IMR-90 (cell line): Measurements from ENCODE around the gene HEXA. TPM values are rescaled to one million over a fixed set of nuclear protein-coding genes. Genes with fewer than 3 reads are reported as not detected.

Experiments used
- ATAC-seq: fragments of 200-7000 bp; cut with Tn5 transposase; 2 replicates; pipeline ENCODE4 v1.9.1; 2020; ENCODE audit warnings: low read depth, mild to moderate bottlenecking, moderate library complexity
- BruUV-seq: library from RNA; stranded (reverse); fragments of 400-500 nt; replicated peaks from 2 replicates; lab custom pipeline; 2021; lab: Mats Ljungman, UMichigan
- CTCF ChIA-PET: fragments of 300-600 bp; formaldehyde crosslinking; extraction: SDS; loops from one replicate; lab custom pipeline; 2021; ENCODE audit warnings: antibody characterized with exemption; lab: Yijun Ruan, JAX
- POLR2A ChIA-PET: fragments of 300-600 bp; sonication (Branson Sonifier 250); formaldehyde crosslinking; loops from one replicate; lab custom pipeline; 2022; ENCODE audit warnings: antibody characterized with exemption; ENCODE audit not compliant: unreplicated experiment; lab: Charles Lee
- DNase-seq: peaks from one replicate; pipeline ENCODE4 v3.0.0; 2013
- H2AFZ ChIP-seq: replicated peaks from 2 replicates; pipeline ENCODE3; 2013; ENCODE audit warnings: low read length, mild to moderate bottlenecking; ENCODE audit not compliant: poor library complexity
- H2AK5ac ChIP-seq: 2 replicates; pipeline ENCODE4 v1.6.1; 2013; ENCODE audit warnings: low read depth, low read length, inconsistent platforms
- H2AK9ac ChIP-seq: replicated peaks from 2 replicates; pipeline ENCODE3; 2013; ENCODE audit warnings: mild to moderate bottlenecking, low read depth, low read length, moderate library complexity; ENCODE audit not compliant: poor library complexity
- H2BK120ac ChIP-seq: 2 replicates; pipeline ENCODE4 v1.6.1; 2013; ENCODE audit warnings: low read depth, low read length, inconsistent platforms
- H2BK15ac ChIP-seq: 3 replicates; pipeline ENCODE4 v1.6.1; 2013; ENCODE audit warnings: low read depth, low read length, inconsistent platforms
- H2BK20ac ChIP-seq: 2 replicates; pipeline ENCODE4 v1.6.1; 2013; ENCODE audit warnings: low read depth, mild to moderate bottlenecking, inconsistent platforms, low read length, moderate library complexity
- H2BK5ac ChIP-seq: 2 replicates; pipeline ENCODE4 v1.6.1; 2013; ENCODE audit warnings: mild to moderate bottlenecking, low read depth, low read length, inconsistent platforms; ENCODE audit not compliant: poor library complexity, severe bottlenecking
- H3K14ac ChIP-seq: replicated peaks from 2 replicates; pipeline ENCODE4 v1.6.1; 2013; ENCODE audit warnings: low read depth, low read length, inconsistent platforms
- H3K18ac ChIP-seq: 2 replicates; pipeline ENCODE4 v1.6.1; 2013; ENCODE audit warnings: low read depth, low read length, control low read depth
- H3K23ac ChIP-seq: 2 replicates; pipeline ENCODE4 v1.6.1; 2013; ENCODE audit warnings: low read depth, low read length, inconsistent platforms
- H3K27ac ChIP-seq: 2 replicates; pipeline ENCODE4 v1.5.1; 2013; ENCODE audit warnings: mild to moderate bottlenecking, control low read depth, low read length; ENCODE audit not compliant: insufficient read depth
- H3K27me3 ChIP-seq: 2 replicates; pipeline ENCODE4 v1.6.1; 2013; ENCODE audit warnings: low read length; ENCODE audit not compliant: control insufficient read depth, insufficient read depth
- H3K36me3 ChIP-seq: 2 replicates; pipeline ENCODE4 v1.6.1; 2013; ENCODE audit warnings: low read length, mixed read lengths; ENCODE audit not compliant: control insufficient read depth, insufficient read depth
- H3K4ac ChIP-seq: 2 replicates; pipeline ENCODE4 v1.6.1; 2013; ENCODE audit warnings: low read depth, low read length, inconsistent platforms
- H3K4me1 ChIP-seq: 2 replicates; pipeline ENCODE4 v1.6.1; 2013; ENCODE audit warnings: low read length, mixed read lengths; ENCODE audit not compliant: control insufficient read depth, insufficient read depth
- H3K4me2 ChIP-seq: 2 replicates; pipeline ENCODE4 v1.6.1; 2013; ENCODE audit warnings: low read depth, mild to moderate bottlenecking, control low read depth, low read length, moderate library complexity
- H3K4me3 ChIP-seq: 2 replicates; pipeline ENCODE4 v1.5.1; 2013; ENCODE audit warnings: low read depth, mild to moderate bottlenecking, control low read depth, low read length, moderate library complexity; ENCODE audit not compliant: insufficient read depth
- H3K56ac ChIP-seq: 2 replicates; pipeline ENCODE4 v1.6.1; 2013; ENCODE audit warnings: low read length, inconsistent platforms; ENCODE audit not compliant: insufficient read depth; ENCODE audit errors: extremely low read depth
- H3K79me1 ChIP-seq, 2 experiments: 2 replicates each; pipeline ENCODE4 v1.6.1; 2013; ENCODE audit warnings: low read length in 2 of 2, inconsistent platforms in 1 of 2, low read depth in 1 of 2
- H3K9ac ChIP-seq: 2 replicates; pipeline ENCODE4 v1.6.1; 2013; ENCODE audit warnings: low read depth, low read length, control low read depth
- H3K9me1 ChIP-seq: 2 replicates; pipeline ENCODE4 v1.6.1; 2013; ENCODE audit warnings: low read length, inconsistent platforms; ENCODE audit not compliant: insufficient read depth
- H3K9me3 ChIP-seq: 2 replicates; pipeline ENCODE4 v1.6.1; 2013; ENCODE audit warnings: low read length; ENCODE audit not compliant: control insufficient read depth, insufficient read depth
- H4K20me1 ChIP-seq: 2 replicates; pipeline ENCODE4 v1.6.1; 2013; ENCODE audit warnings: low read length, inconsistent platforms; ENCODE audit not compliant: insufficient read depth
- H4K5ac ChIP-seq: 2 replicates; pipeline ENCODE4 v1.6.1; 2013; ENCODE audit warnings: mild to moderate bottlenecking, low read depth, low read length, control low read depth
- H4K8ac ChIP-seq, 2 experiments: 2 replicates each; pipeline ENCODE4 v1.6.1; 2013; ENCODE audit warnings: low read depth in 2 of 2, low read length in 2 of 2, control low read depth in 1 of 2, inconsistent platforms in 1 of 2
- H4K91ac ChIP-seq: 2 replicates; pipeline ENCODE4 v1.6.1; 2013; ENCODE audit warnings: low read depth, low read length, inconsistent platforms; ENCODE audit not compliant: insufficient read depth
- BHLHE40 ChIP-seq: fragments of 150-350 bp; IDR thresholded peaks from 2 replicates; pipeline ENCODE4 v1.6.1; 2016; ENCODE audit warnings: mild to moderate bottlenecking, low read depth, low read length
- CEBPB ChIP-seq: IDR thresholded peaks from 2 replicates; pipeline ENCODE4 v1.6.1; 2012; ENCODE audit warnings: low read depth, low read length, improper control_type of control experiment
- CHD1 ChIP-seq: IDR thresholded peaks from 2 replicates; pipeline ENCODE4 v1.6.1; 2012; ENCODE audit warnings: low read depth, low read length, improper control_type of control experiment
- CTCF ChIP-seq: conservative IDR thresholded peaks from 2 replicates; pipeline ENCODE4 v1.5.1; 2012; ENCODE audit warnings: mild to moderate bottlenecking, low read depth, low read length, improper control_type of control experiment
- ELK1 ChIP-seq: fragments of 150-350 bp; IDR thresholded peaks from 2 replicates; pipeline ENCODE4 v1.6.1; 2016; ENCODE audit warnings: low read depth, mild to moderate bottlenecking, low read length, moderate library complexity, borderline replicate concordance
- FOS ChIP-seq: fragments of 150-350 bp; IDR thresholded peaks from 2 replicates; pipeline ENCODE4 v1.6.1; 2016; ENCODE audit warnings: low read depth, low read length
- MAFK ChIP-seq: IDR thresholded peaks from 2 replicates; pipeline ENCODE4 v1.6.1; 2012; ENCODE audit warnings: low read depth, low read length, improper control_type of control experiment
- MAZ ChIP-seq: IDR thresholded peaks from 2 replicates; pipeline ENCODE4 v1.6.1; 2012; ENCODE audit warnings: low read depth, mild to moderate bottlenecking, low read length, improper control_type of control experiment, moderate library complexity, borderline replicate concordance
- MXI1 ChIP-seq: IDR thresholded peaks from 2 replicates; pipeline ENCODE4 v1.6.1; 2012; ENCODE audit warnings: low read depth, mild to moderate bottlenecking, low read length, moderate library complexity, borderline replicate concordance
- NFE2L2 ChIP-seq: fragments of 150-350 bp; IDR thresholded peaks from 2 replicates; pipeline ENCODE4 v1.6.1; 2016; ENCODE audit warnings: low read depth, mild to moderate bottlenecking, low read length
- POLR2A ChIP-seq: IDR thresholded peaks from 2 replicates; pipeline ENCODE4 v1.6.1; 2012; ENCODE audit warnings: mild to moderate bottlenecking, low read depth, low read length
- RAD21 ChIP-seq: IDR thresholded peaks from 2 replicates; pipeline ENCODE4 v1.6.1; 2012; ENCODE audit warnings: low read length, improper control_type of control experiment
- RCOR1 ChIP-seq: IDR thresholded peaks from 2 replicates; pipeline ENCODE4 v1.6.1; 2012; ENCODE audit warnings: mild to moderate bottlenecking, low read length, improper control_type of control experiment; ENCODE audit not compliant: insufficient replicate concordance
- RFX5 ChIP-seq: IDR thresholded peaks from 2 replicates; pipeline ENCODE4 v1.8.0; 2012; ENCODE audit warnings: low read depth, mild to moderate bottlenecking, low read length, moderate library complexity
- SMC3 ChIP-seq: fragments of 150-350 bp; IDR thresholded peaks from 2 replicates; pipeline ENCODE4 v1.6.1; 2016; ENCODE audit warnings: low read depth, mild to moderate bottlenecking, antibody characterized with exemption, low read length, moderate library complexity
- USF2 ChIP-seq: fragments of 150-350 bp; IDR thresholded peaks from 2 replicates; pipeline ENCODE4 v1.6.1; 2017; ENCODE audit warnings: mild to moderate bottlenecking, antibody characterized with exemption, low read length, low read depth
- WGBS, 2 experiments: methylation state at CpG; one replicate each; pipeline versions ENCODE4 v1.1.5 to v1.1.7; 2013; ENCODE audit warnings: missing lambda C conversion rate in 2 of 2; ENCODE audit not compliant: insufficient read length in 1 of 2; ENCODE audit errors: extremely low coverage in 2 of 2; 5-methylcytosine and 5-hydroxymethylcytosine counted together
- dilution Hi-C: fragments of 300-500 bp; cut with HindIII; formaldehyde crosslinking; loops from one replicate; pipeline ENCODE4 v1.14.3; 2018; ENCODE audit warnings: low sequenced_read_pairs; ENCODE audit not compliant: unreplicated experiment
- in situ Hi-C: fragments of 300-500 bp; cut with MboI; formaldehyde crosslinking; loops from 3 replicates; pipeline ENCODE4 v1.14.3; 2019; ENCODE audit warnings: low sequenced_read_pairs, inconsistent platforms, mixed read lengths
- intact Hi-C: fragments of 100-400 bp; cut with micrococcal nuclease; formaldehyde crosslinking; loops from 2 replicates; pipeline ENCODE4 v1.10.0; 2022
- polyA plus RNA-seq, 3 experiments: library from polyadenylated mRNA; depleted of rRNA; stranded (reverse); fragments of >200 nt; gene quantifications; 2 replicates each; pipeline ENCODE4 v1.2.3, GENCODE V29; 2012; ENCODE audit warnings: low replicate concordance in 1 of 3
- total RNA-seq: library from RNA; depleted of rRNA; stranded (reverse); fragments of >200 nt; gene quantifications from 2 replicates; pipeline ENCODE4 v1.2.3, GENCODE V29; 2012

Gene HEXA
- total and polyA plus RNA-seq, 2 of the 4 experiments (the other 2 are of a cell fraction): 19.4 to 115 TPM

- Histone ChIP-seq H4K5ac (no peak overlapping the region), H3K4ac (no peak overlapping the region), H2BK15ac (no peak overlapping the region), H4K8ac (no peak overlapping the region), H3K27ac (peak overlapping the region; percentile 1; the same call in 1 of the 2 replicates), H3K14ac (no peak overlapping the region), H2AK9ac (no peak overlapping the region), H3K4me3 (no peak overlapping the region), H4K91ac (no peak overlapping the region), H3K9ac (no peak overlapping the region), H2BK120ac (no peak overlapping the region), H2BK5ac (no peak overlapping the region), H3K79me1 (no peaks in the 10 kb centered on the region), H2AK5ac (peak overlapping the region; percentile 11; the same call in 1 of the 2 replicates), H3K36me3 (peaks cover 16% of the 10 kb centered on the region), H3K4me2 (no peak overlapping the region), H3K9me1 (peaks cover 4% of the 10 kb centered on the region), H2BK20ac (no peak overlapping the region), H3K4me1 (peaks cover 6% of the 10 kb centered on the region), H3K18ac (peak overlapping the region; percentile 35; the same call in 1 of the 2 replicates), H4K20me1 (peaks cover 18% of the 10 kb centered on the region), H3K56ac (no peak overlapping the region), H3K23ac (no peak overlapping the region), H3K9me3 (no peaks in the 10 kb centered on the region), H2AFZ (no peak overlapping the region), H3K27me3 (no peaks in the 10 kb centered on the region)
- ChIA-PET POLR2A (no interaction called here), CTCF (no interaction called here)
- dilution Hi-C loops: no loop called here
- 40% methylated on average over 1 of the region's 1 CpG; no CpG with 5 or more reads in 1 of the 2 experiments for WGBS, 2 experiments
- intact Hi-C loops: no loop called here
- ATAC-seq (no peak), DNase-seq (peak; percentile 12)
- BruUV-seq: no TSS peak
- no peak for TF ChIP-seq CHD1
- no peak for TF ChIP-seq CTCF
- TF ChIP-seq POLR2A: no peak
- no peak for TF ChIP-seq USF2
- TF ChIP-seq NFE2L2: no peak
- no peak for TF ChIP-seq RCOR1
- no peak for TF ChIP-seq CEBPB
- no peak for TF ChIP-seq MAFK
- no peak for TF ChIP-seq MAZ
- TF ChIP-seq RAD21: no peak
- no peak for TF ChIP-seq MXI1
- TF ChIP-seq SMC3: no peak
- TF ChIP-seq RFX5: no peak; the same call in 1 of the 2 replicates
- TF ChIP-seq FOS: no peak
- TF ChIP-seq BHLHE40: no peak
- no peak for TF ChIP-seq ELK1
- in situ Hi-C loops: no loop called here
Measured at GRCh38 chr15:72340366-72340765, 35.4 kb downstream of the HEXA start.
